Heart left ventricle (tissue), 16 donors: ENCODE measurements around the gene C2CD2. TPM values are rescaled to one million over a fixed set of nuclear protein-coding genes. Genes with fewer than 3 reads are reported as not detected.

Source experiments
- ATAC-seq, 4 donors: fragments of 200-7000 bp; cut with Tn5 transposase; one replicate each; pipeline ENCODE4 v1.9.1; 2020 to 2022; ENCODE audit warnings: moderate library complexity in 4 of 4, mild to moderate bottlenecking in 3 of 4, moderate number of reproducible peaks in 1 of 4
- DNase-seq, 5 donors: peaks; one replicate each; pipeline ENCODE4 v3.0.0-alpha.2; 2020
- H3K27ac ChIP-seq, 12 donors: fragments of 200-600 bp; sonication (generic) in 4 of 12; one replicate each; pipeline versions ENCODE4 v1.5.0 to v1.8.0; 2016 to 2022; ENCODE audit warnings: mild to moderate bottlenecking in 2 of 12
- H3K27me3 ChIP-seq, 9 donors: fragments of 200-600 bp; sonication (generic) in 2 of 9; one replicate each; pipeline versions ENCODE4 v1.5.1 to v1.8.0; 2016 to 2022; ENCODE audit warnings: mild to moderate bottlenecking in 3 of 9
- H3K36me3 ChIP-seq, 9 donors: fragments of 200-600 bp; sonication (generic) in 2 of 9; one replicate each; pipeline versions ENCODE4 v1.5.0 to v1.8.0; 2018 to 2022; ENCODE audit warnings: mild to moderate bottlenecking in 2 of 9
- H3K4me1 ChIP-seq, 12 donors: fragments of 200-600 bp; sonication (generic) in 4 of 12; one replicate each; pipeline versions ENCODE4 v1.5.0 to v1.8.0; 2016 to 2022; ENCODE audit warnings: mild to moderate bottlenecking in 3 of 12
- H3K4me3 ChIP-seq, 12 donors: fragments of 200-600 bp; sonication (generic) in 4 of 12; one replicate each; pipeline versions ENCODE4 v1.5.0 to v1.8.0; 2017 to 2022; ENCODE audit warnings: mild to moderate bottlenecking in 9 of 12, moderate library complexity in 4 of 12
- H3K9me3 ChIP-seq, 12 donors: fragments of 200-600 bp; sonication (generic) in 4 of 12; one replicate each; pipeline versions ENCODE4 v1.5.0 to v1.8.0; 2016 to 2022; ENCODE audit warnings: mild to moderate bottlenecking in 1 of 12
- POLR2A ChIP-seq, 2 donors: fragments of 450-650 bp; IDR thresholded peaks; one replicate each; pipeline ENCODE4 v1.6.1; 2017; ENCODE audit warnings: antibody characterized with exemption in 2 of 2, mild to moderate bottlenecking in 2 of 2, moderate library complexity in 2 of 2
- WGBS, 4 donors: extraction: QIAGEN DNeasy Blood & Tissue Kit in 2 of 4; methylation state at CpG; one replicate each; pipeline versions ENCODE4 v1.1.5 to v1.1.7; 2013 to 2018; 5-methylcytosine and 5-hydroxymethylcytosine counted together
- intact Hi-C, 10 donors: fragments of 100-400 bp; cut with DNase I; formaldehyde crosslinking; loops; one replicate each; pipeline versions ENCODE4 v1.11.1 to v1.14.2; 2022
- polyA plus RNA-seq, 2 donors: library from polyadenylated mRNA; stranded (reverse); fragments of 200-250 nt; gene quantifications; one replicate each; pipeline ENCODE4 v1.2.3, GENCODE V29; 2013
- total RNA-seq, 9 donors: library from RNA; depleted of rRNA in 2 of 9; stranded (reverse); fragments of >200 nt in 2 of 9; fragmentation: NEBNext Ultra II Directional in 3 of 9; extraction: Animal tissue kit (Norgen Biotek cat#: 25700) in 3 of 9; gene quantifications; one replicate each; pipeline versions ENCODE4 v1.1.0 to v1.2.4, GENCODE V29; 2016 to 2023
- TF ChIP-seq, protein P1 (sequence below), 12 donors: fragments of 200-600 bp; sonication (generic) in 4 of 12; IDR thresholded peaks; one replicate each; pipeline versions ENCODE4 v1.5.0 to v1.8.0; 2018 to 2022; ENCODE audit warnings: antibody characterized with exemption in 12 of 12, mild to moderate bottlenecking in 5 of 12
- donor health status: ischemic (EF 13 %, LVEDD 7.1; RV severe dilation, severe dysfunction).
- donor health status: healthy with polysubstance abuse.
- donor health status: DM: no; HTN: yes; CAD: no.
- donor health status: DM: no; HTN: no; CAD: no.
- donor health status: ischemic (EF 25% LVEDD 6.9; RV normal size, moderate dysfunction).
- donor health status: ischemic (EF 25% LVEDD 5.7; RV mildly dilated, moderate dysfunction).
- donor health status: healthy.
- donor health status: DM: yes; HTN: yes; CAD: no.
- donor health status: ischemic (EF 35%, LVEDD 5.7; RV mildly dilated, moderate dysfunction).
- donor health status: nonischemic (EF 11% LVEDD 7.7; RV severe dilation, severe dysfunction).
- donor health status: DM: yes; HTN: yes; CAD: no.
- donor health status: PGD.
- donor health status: ischemic (EF 29% LVEDD 5.4; RV normal size, mild dysfunction).
- donor health status: nonischemic (EF 23%, LVEDD 6.1; RV moderate dilation, normal function).

C2CD2 gene
- total and polyA plus RNA-seq, 11 donors, result 3.8 to 13.9 (median 6.0) TPM

DNA sequence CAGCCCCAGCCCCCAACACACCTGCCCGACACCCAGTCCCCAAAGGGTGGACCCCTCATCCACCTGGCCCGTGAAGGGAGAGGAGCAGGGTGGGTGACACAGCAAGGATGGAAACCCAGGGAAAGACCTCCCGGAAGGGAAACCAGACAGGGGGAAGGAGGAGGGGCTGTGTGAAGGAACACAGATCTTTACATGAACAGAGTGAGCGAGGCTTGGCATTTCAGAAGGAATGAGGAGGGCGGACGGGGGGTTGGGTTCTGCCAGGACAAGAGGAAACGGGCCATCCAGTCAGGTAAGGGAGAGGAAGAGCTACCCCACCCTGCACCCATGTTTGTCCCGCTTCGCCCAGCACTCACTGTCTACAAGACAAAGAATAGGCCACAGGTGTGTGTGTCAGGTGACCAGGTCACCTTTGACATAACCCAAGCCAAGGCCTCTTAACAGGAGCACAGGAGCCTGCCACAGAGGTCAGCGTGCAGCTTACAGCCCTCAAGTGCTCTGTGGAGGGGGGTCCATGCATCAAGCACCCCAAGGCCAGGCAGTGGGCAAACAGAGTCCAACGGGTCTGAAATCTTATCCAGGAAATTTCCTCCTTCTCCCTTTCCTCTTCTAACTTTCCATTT is 56.7 kb downstream of the C2CD2 start:
- no peaks in the 10 kb centered on the region for H3K27me3 ChIP-seq
- no peak for DNase-seq

DNA sequence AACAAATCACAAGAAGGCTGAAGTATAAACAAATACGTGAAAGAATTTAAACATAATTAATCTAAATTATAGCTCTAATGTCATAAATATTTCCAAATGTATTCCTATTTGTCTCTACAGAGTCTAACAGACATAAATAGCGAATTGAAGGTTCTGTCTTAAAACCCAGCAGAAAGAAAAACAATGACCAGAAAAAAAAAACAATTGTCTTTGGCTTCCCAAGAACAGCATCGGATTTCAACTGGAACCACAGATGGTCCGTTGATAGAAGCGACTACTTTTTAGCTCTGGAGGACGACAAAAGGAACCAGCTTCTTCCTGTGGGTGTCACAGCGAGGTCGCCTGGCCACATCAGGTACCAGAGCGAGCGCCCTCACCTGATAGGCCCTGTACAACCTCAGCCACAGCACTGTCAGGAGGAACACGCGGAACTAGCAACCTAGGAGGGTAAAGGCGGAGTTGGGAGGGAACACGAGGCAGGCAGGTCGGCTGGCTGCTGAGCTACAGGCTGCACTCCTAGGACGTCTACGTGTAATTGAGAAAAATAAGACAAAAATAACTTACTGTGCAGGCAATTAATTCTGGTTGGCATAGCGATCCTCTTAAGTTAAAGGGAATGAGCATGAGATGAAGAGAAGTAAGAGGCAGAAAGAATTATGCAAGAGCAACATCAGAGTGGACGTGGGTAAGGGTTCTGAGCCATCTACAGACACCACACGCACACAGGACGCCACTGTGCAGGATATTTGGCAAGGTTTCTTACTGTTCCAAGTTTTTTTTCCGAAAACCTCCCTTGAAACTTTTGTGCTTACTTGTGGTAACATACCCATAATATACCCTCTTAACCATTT is 58.0 kb downstream of the C2CD2 start:
- peaks cover 3 to 63% (median 30%) of the 10 kb centered on the region in 9 donors for H3K36me3 ChIP-seq
- no peaks in the 10 kb centered on the region for H3K9me3 ChIP-seq
- DNase-seq, result no peak
- no peak overlapping the region for H3K4me3 ChIP-seq
- H3K27ac ChIP-seq, result no peak overlapping the region
- intact Hi-C loops, result no loop called here
- H3K27me3 ChIP-seq, result no peaks in the 10 kb centered on the region
- no peak for TF ChIP-seq POLR2A (IDR thresholded peaks at IDR 0.05)
- TF ChIP-seq, protein P1, sequence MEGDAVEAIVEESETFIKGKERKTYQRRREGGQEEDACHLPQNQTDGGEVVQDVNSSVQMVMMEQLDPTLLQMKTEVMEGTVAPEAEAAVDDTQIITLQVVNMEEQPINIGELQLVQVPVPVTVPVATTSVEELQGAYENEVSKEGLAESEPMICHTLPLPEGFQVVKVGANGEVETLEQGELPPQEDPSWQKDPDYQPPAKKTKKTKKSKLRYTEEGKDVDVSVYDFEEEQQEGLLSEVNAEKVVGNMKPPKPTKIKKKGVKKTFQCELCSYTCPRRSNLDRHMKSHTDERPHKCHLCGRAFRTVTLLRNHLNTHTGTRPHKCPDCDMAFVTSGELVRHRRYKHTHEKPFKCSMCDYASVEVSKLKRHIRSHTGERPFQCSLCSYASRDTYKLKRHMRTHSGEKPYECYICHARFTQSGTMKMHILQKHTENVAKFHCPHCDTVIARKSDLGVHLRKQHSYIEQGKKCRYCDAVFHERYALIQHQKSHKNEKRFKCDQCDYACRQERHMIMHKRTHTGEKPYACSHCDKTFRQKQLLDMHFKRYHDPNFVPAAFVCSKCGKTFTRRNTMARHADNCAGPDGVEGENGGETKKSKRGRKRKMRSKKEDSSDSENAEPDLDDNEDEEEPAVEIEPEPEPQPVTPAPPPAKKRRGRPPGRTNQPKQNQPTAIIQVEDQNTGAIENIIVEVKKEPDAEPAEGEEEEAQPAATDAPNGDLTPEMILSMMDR (IDR thresholded peaks at IDR 0.05), result no peak
- peaks cover 0 to 11% (median 0%) of the 10 kb centered on the region in 12 donors for H3K4me1 ChIP-seq
- 71 to 78% (median 77%) methylated on average over 22 of the region's 22 CpGs for WGBS, 4 donors
- no peak for ATAC-seq

More for the DNA sequence above, 56.7 kb downstream of the C2CD2 start:
- H3K27ac ChIP-seq, result no peak overlapping the region
- no peaks in the 10 kb centered on the region for H3K9me3 ChIP-seq
- H3K4me1 ChIP-seq, result peaks cover 0 to 11% (median 0%) of the 10 kb centered on the region in 12 donors
- 83 to 85% (median 84%) methylated on average over 11 of the region's 11 CpGs for whole genome bisulfite sequencing, 4 donors
- H3K4me3 ChIP-seq, result no peak overlapping the region
- TF ChIP-seq, protein P1 (IDR thresholded peaks at IDR 0.05), result no peak
- no peak for TF ChIP-seq POLR2A (IDR thresholded peaks at IDR 0.05)
- H3K36me3 ChIP-seq, result peaks cover 0 to 76% (median 43%) of the 10 kb centered on the region in 9 donors
- intact Hi-C loops, result no loop called here
- ATAC-seq, result no peak

DNA sequence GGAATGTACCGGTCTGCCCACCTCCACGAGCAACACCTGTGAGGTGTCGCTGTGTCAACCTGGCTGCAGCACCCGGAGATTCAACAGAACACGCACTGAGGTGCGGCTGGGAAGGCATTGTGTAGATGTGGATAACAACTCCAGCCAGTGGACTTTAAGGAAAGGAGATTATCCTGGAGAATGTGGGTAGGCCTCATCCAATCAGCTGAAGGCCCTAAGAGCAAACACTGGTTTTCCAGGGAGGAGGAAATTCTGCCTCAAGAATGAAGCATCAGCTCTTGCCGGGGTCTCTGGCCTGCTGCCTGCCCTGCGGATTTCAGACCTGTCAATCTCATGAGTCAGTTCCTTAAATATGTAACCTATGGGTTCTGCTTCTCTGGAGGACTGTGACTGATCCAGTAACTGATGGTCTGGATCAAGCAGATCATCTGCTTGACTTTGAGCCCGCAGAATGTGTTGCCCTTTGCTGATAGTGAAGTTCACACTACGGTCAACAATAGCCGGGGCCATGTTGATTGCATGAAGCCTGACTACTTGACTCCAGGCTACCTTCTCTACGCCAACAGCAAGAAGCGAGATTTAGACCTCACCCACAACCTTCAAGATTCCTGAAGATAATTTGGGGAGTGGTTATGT is 58.8 kb downstream of the C2CD2 start:
- Histone ChIP-seq H3K4me1 (peaks cover 0 to 11% (median 0%) of the 10 kb centered on the region in 12 donors), H3K9me3 (no peaks in the 10 kb centered on the region), H3K4me3 (no peak overlapping the region), H3K27me3 (no peaks in the 10 kb centered on the region), H3K36me3 (peaks cover 3 to 54% (median 24%) of the 10 kb centered on the region in 9 donors), H3K27ac (no peak overlapping the region)
- no peak for ATAC-seq
- DNase-seq, result no peak
- no peak for TF ChIP-seq POLR2A (IDR thresholded peaks at IDR 0.05)
- TF ChIP-seq, protein P1 (IDR thresholded peaks at IDR 0.05), result no peak
- intact Hi-C loops, result no loop called here
- WGBS, 4 donors, result 76 to 89% (median 82%) methylated on average over 13 of the region's 13 CpGs

DNA sequence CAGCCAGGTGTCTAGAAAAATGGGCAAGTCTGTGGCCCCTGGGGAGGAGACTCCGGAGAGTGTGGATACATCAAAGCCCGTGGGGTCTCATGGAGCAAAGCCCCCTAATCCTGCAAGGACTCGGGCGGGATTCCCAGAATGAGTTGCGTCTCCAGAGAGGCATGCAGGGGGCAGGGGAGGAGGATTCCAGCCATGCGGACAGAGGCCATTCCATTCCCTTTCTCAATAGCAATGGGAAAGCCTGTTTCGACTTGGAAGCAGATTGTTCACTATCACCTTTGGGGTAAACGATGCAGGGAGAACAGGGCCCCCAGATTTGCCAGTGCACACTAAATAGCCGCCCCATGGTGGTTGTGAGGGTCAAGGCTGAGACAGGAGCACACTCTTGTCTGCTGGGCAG is 59.3 kb downstream of the C2CD2 start:
- H3K27me3 ChIP-seq, result no peaks in the 10 kb centered on the region
- no peak overlapping the region for H3K27ac ChIP-seq
- H3K4me3 ChIP-seq, result no peak overlapping the region
- intact Hi-C loops, result no loop called here
- no peak for ATAC-seq
- peaks cover 3 to 49% (median 21%) of the 10 kb centered on the region in 9 donors for H3K36me3 ChIP-seq
- no peaks in the 10 kb centered on the region for H3K9me3 ChIP-seq
- DNase-seq, result no peak
- TF ChIP-seq, protein P1 (IDR thresholded peaks at IDR 0.05), result no peak
- no peak for TF ChIP-seq POLR2A (IDR thresholded peaks at IDR 0.05)
- WGBS, 4 donors, result 91 to 95% (median 92%) methylated on average over 9 of the region's 9 CpGs
- peaks cover 0 to 11% (median 0%) of the 10 kb centered on the region in 12 donors for H3K4me1 ChIP-seq
